Smooth muscle cell of the brain vasculature (primary cell): ENCODE data around the gene DNAJC6.

ENCODE experiments used
- DNase-seq: peaks from one replicate; pipeline ENCODE4 v3.0.0-alpha.2; 2012; ENCODE audit warnings: low read depth, low spot score

Gene DNAJC6

GRCh38 chr1:65401612-65402011 is 92.3 kb downstream of the DNAJC6 start:
- no peak for DNase-seq

GRCh38 chr1:65404941-65405340 is 95.6 kb downstream of the DNAJC6 start:
- no peak for DNase-seq

GRCh38 chr1:65407877-65408276 is 98.5 kb downstream of the DNAJC6 start:
- no peak for DNase-seq

GRCh38 chr1:65409314-65409713 is 100.0 kb downstream of the DNAJC6 start:
- DNase-seq: no peak

GRCh38 chr1:65409816-65410326 is 100.5 kb downstream of the DNAJC6 start:
- DNase-seq: no peak

GRCh38 chr1:65412256-65412983 is 103.1 kb downstream of the DNAJC6 start:
- no peak for DNase-seq

- DNase-seq: no peak
These were observed 103.6 kb downstream of the DNAJC6 start for GRCh38 chr1:65412984-65413375.

- DNase-seq: no peak
These were observed 105.2 kb downstream of the DNAJC6 start for GRCh38 chr1:65414538-65414937.

- no peak for DNase-seq
These were observed 107.4 kb downstream of the DNAJC6 start for GRCh38 chr1:65416767-65417166.

- DNase-seq: no peak
These were observed 108.4 kb downstream of the DNAJC6 start for GRCh38 chr1:65417729-65418128.

- DNase-seq: no peak
These were observed 109.3 kb downstream of the DNAJC6 start for GRCh38 chr1:65418522-65419185.

- DNase-seq: peak; percentile 94
These were observed 110.6 kb downstream of the DNAJC6 start for GRCh38 chr1:65419681-65420589.

- DNase-seq: no peak
These were observed 111.4 kb downstream of the DNAJC6 start, which contains the start of the genes LEPR and LEPROT for GRCh38 chr1:65420590-65421350. LEPR (plus strand) TSS chr1:65420668; CDS start chr1:65565566, 144,898 bp downstream. LEPROT (plus strand) TSS chr1:65420668; CDS start chr1:65420725, 57 bp downstream.

GRCh38 chr1:65421351-65422025 is 112.1 kb downstream of the DNAJC6 start:
- DNase-seq: no peak

- DNase-seq: no peak
These were observed 113.2 kb downstream of the DNAJC6 start for GRCh38 chr1:65422241-65423203.

- DNase-seq: peak; percentile 51
These were observed 114.7 kb downstream of the DNAJC6 start for GRCh38 chr1:65423884-65424572.

GRCh38 chr1:65424573-65424889 is 115.2 kb downstream of the DNAJC6 start:
- DNase-seq: no peak

GRCh38 chr1:65425006-65425405 is 115.7 kb downstream of the DNAJC6 start:
- no peak for DNase-seq

- DNase-seq: peak; percentile 31
These were observed 116.4 kb downstream of the DNAJC6 start for GRCh38 chr1:65425697-65426096.
